Peyer's patch (tissue), 4 donors: ENCODE results near the gene AFDN.

Source experiments
- POLR2A ChIP-seq, 2 donors: fragments of 450-650 bp; IDR thresholded peaks; one replicate each; pipeline ENCODE4 v1.5.1; 2017; ENCODE audit warnings: antibody characterized with exemption in 2 of 2, mild to moderate bottlenecking in 2 of 2, moderate library complexity in 2 of 2
- TF ChIP-seq, protein P1 (sequence below), 6 experiments: fragments of 450-650 bp in 4 of 6; fragments of 200-600 bp in 2 of 6; sonication (generic) in 1 of 6; IDR thresholded peaks; one replicate each; pipeline ENCODE4 v1.5.1; 2017 to 2019; ENCODE audit warnings: antibody characterized with exemption in 6 of 6, mild to moderate bottlenecking in 3 of 6, moderate library complexity in 1 of 6

DNA sequence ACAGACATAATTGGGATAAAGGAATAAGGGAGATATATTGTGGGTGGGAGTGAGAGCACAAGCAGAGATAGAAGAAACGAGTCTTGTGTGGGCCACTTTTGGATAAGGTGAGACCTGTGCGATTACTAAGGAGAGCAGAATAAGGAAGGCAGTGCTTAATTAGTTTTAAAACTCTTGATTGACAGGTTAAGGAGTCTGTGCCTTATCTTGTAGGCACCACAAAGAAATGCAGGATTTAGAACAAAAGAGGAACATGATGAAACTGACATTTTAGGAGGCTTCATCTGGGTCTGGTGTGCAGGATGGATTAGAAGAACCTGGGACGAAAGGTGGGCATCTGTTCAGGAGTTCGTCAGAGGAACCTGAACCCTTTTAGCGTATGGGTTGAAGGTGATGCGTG lies 100.5 kb downstream of the AFDN start:
- no peak for TF ChIP-seq POLR2A (IDR thresholded peaks at IDR 0.05)
- TF ChIP-seq, protein P1, sequence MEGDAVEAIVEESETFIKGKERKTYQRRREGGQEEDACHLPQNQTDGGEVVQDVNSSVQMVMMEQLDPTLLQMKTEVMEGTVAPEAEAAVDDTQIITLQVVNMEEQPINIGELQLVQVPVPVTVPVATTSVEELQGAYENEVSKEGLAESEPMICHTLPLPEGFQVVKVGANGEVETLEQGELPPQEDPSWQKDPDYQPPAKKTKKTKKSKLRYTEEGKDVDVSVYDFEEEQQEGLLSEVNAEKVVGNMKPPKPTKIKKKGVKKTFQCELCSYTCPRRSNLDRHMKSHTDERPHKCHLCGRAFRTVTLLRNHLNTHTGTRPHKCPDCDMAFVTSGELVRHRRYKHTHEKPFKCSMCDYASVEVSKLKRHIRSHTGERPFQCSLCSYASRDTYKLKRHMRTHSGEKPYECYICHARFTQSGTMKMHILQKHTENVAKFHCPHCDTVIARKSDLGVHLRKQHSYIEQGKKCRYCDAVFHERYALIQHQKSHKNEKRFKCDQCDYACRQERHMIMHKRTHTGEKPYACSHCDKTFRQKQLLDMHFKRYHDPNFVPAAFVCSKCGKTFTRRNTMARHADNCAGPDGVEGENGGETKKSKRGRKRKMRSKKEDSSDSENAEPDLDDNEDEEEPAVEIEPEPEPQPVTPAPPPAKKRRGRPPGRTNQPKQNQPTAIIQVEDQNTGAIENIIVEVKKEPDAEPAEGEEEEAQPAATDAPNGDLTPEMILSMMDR (IDR thresholded peaks at IDR 0.05), result no peak
